ENCODE data around the gene MOB2.

The MOB2 gene

DNA sequence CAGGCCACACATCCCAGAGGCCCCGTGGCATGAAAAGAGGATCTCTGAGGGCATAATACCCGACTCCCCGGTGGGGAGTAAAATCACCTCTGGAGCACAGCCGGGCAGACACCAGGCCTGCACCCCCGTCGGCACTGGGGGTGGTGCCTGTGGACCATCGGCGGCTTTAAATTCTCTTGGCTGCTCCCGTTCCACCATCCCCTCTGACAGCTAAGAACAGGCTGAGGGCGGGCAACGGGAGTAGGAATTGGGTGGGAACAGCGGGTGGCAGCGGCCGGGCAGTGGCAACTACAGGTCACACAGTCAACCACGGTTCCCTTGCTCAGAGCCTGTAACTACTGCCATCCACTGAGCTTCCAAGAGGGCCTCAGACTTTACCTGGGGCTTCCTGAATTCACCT lies 40.2 kb upstream of the MOB2 start:
- Histone ChIP-seq H3K9ac (ENCODE audit: low read length) (no peak overlapping the region), H3K27me3 (ENCODE audit: control insufficient read depth, insufficient read depth, low read length) (no peaks in the 10 kb centered on the region), H3K9me3 (ENCODE audit: control insufficient read depth, low read depth, low read length) (no peaks in the 10 kb centered on the region), H3K27ac (ENCODE audit: low read length) (no peak overlapping the region), H3K36me3 (ENCODE audit: control insufficient read depth, low read depth, low read length) (no peaks in the 10 kb centered on the region), H3K4me1 (ENCODE audit: control insufficient read depth, low read depth, low read length) (no peaks in the 10 kb centered on the region), H3K4me3 (ENCODE audit: low read length) (no peak overlapping the region)

DNA sequence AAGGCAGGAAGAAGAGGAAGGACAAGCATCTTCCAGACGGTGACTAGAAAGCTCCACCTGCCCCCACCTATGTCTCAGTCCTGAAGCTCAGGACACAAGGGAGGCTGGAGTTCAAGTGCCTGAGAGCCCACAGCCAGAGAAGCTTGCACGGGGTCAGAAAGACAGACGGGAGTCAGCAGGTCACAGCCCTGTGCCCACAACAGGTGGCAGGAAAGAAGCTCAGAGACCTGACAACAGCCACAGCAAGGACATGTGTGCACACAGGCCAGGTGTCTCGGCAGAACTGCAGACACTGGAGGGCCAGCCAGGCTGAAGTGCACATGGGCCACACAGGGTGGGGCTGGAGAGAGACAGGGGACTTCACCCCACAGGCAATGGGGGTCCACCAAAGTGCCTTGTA lies 37.2 kb upstream of the MOB2 start:
- H3K36me3 ChIP-seq (ENCODE audit: control insufficient read depth, low read depth, low read length) = no peaks in the 10 kb centered on the region
- H3K27me3 ChIP-seq (ENCODE audit: control insufficient read depth, insufficient read depth, low read length) = no peaks in the 10 kb centered on the region
- H3K27ac ChIP-seq (ENCODE audit: low read length) = no peak overlapping the region
- no peak overlapping the region for H3K9ac ChIP-seq (ENCODE audit: low read length)
- no peaks in the 10 kb centered on the region for H3K4me1 ChIP-seq (ENCODE audit: control insufficient read depth, low read depth, low read length)
- H3K9me3 ChIP-seq (ENCODE audit: control insufficient read depth, low read depth, low read length) = no peaks in the 10 kb centered on the region
- H3K4me3 ChIP-seq (ENCODE audit: low read length) = no peak overlapping the region

DNA sequence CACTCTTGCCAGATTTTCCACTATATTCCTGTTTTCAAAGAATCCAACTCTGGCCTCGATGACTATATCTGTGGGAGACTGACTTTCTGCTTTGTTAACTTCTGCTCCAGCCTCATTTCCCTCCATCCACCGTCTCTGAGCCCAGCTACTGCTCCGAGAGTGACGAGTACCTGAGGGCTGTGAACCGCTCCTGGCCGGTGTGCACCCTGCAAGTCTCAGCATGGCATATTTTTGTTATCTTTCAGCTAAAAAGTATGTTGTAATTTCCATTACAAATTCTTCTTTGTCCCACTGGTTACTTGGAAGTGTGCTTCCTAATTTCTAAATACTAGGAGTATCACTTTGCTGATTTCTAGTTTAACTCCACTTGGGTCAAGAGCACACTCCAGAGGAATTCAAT lies 36.5 kb upstream of the MOB2 start:
- Histone ChIP-seq H3K9me3 (ENCODE audit: control insufficient read depth, low read depth, low read length) (no peaks in the 10 kb centered on the region), H3K27me3 (ENCODE audit: control insufficient read depth, insufficient read depth, low read length) (no peaks in the 10 kb centered on the region), H3K4me3 (ENCODE audit: low read length) (no peak overlapping the region), H3K4me1 (ENCODE audit: control insufficient read depth, low read depth, low read length) (no peaks in the 10 kb centered on the region), H3K36me3 (ENCODE audit: control insufficient read depth, low read depth, low read length) (no peaks in the 10 kb centered on the region), H3K27ac (ENCODE audit: low read length) (no peak overlapping the region), H3K9ac (ENCODE audit: low read length) (no peak overlapping the region)

DNA sequence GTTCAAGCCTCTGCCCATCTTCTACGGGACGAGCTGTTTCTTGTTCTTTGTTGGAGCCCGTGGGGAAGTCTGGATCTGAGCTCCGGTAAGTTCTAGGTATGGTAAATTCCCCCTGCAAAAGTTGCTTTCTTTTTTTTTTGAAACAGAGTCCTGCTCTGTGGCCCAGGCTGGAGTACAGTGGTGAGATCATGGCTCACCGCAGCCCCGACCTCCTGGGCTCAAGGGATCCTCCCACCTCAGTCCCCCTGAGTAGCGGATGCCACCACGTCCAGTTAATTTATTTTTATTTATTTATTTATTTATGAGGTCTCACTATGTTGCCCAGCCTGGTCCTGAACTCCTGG lies 35.5 kb upstream of the MOB2 start:
- Histone ChIP-seq H3K36me3 (ENCODE audit: control insufficient read depth, low read depth, low read length) (no peaks in the 10 kb centered on the region), H3K27ac (ENCODE audit: low read length) (no peak overlapping the region), H3K27me3 (ENCODE audit: control insufficient read depth, insufficient read depth, low read length) (no peaks in the 10 kb centered on the region), H3K9me3 (ENCODE audit: control insufficient read depth, low read depth, low read length) (no peaks in the 10 kb centered on the region), H3K9ac (ENCODE audit: low read length) (no peak overlapping the region), H3K4me1 (ENCODE audit: control insufficient read depth, low read depth, low read length) (no peaks in the 10 kb centered on the region), H3K4me3 (ENCODE audit: low read length) (no peak overlapping the region)

DNA sequence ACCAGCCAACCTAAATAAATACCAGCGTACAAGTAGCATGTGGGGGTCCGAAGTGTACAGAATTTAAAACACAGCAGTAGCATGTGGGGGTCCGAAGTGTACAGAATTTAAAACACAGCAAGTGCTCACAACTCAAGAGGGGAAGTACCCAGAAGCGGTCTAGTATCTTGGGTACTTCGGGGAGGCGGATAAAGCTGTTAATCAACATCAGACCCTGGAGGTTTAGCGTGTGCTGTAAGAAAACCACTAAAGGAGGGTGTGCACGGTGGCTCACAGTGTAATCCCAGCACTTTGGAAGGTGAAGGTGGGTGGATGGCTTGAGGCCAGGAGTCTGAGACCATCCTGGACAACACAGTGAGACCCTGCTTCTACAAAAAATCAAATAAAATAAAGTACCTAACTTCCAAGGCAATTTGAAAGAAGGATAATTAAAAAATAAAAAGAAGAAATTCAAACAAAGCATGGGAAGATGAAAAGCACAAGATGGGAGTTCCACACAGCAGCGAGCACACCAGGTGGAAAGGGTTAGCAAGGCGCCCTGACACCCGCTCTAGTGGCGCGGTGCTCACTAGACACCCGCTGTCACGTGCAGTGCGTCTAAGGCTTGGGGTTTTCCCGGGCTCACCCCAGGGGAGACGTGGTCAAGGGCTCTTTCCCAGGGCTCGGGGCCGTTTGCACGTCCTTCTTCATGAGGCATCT lies 35.0 kb upstream of the MOB2 start:
- Histone ChIP-seq H3K27ac (ENCODE audit: low read length) (no peak overlapping the region), H3K4me3 (ENCODE audit: low read length) (no peak overlapping the region), H3K9ac (ENCODE audit: low read length) (no peak overlapping the region)

DNA sequence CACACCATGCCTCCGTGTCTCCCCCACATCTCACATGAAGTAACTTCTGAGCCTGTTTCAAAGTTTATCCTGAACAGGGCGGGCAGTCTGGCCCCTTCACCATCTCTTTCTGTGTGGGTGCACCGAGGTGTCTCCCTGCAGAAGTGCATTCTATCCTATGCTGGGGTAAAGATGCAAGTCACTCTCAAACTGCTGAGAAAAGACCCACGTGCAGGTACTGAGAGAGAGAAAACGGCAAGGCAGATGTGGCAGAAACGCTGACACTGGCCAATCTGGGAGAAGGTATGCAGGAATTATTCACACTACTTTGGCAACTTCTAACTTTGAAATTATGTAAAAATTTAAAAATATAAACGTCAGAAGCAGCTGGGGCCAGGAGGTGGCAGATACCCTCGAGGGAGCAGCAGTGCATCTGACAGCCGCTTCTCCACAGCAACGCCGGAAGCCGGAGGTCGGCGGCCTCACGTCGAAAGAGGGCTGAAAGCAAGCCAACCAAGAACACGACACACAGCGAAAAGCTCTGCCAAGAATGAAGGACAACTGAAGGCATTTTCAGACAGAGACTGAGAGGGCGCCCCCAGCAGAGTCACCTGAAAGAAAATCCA lies 34.2 kb upstream of the MOB2 start:
- H3K27me3 ChIP-seq (ENCODE audit: control insufficient read depth, insufficient read depth, low read length) = no peaks in the 10 kb centered on the region
- no peaks in the 10 kb centered on the region for H3K36me3 ChIP-seq (ENCODE audit: control insufficient read depth, low read depth, low read length)
- no peaks in the 10 kb centered on the region for H3K9me3 ChIP-seq (ENCODE audit: control insufficient read depth, low read depth, low read length)
- H3K4me3 ChIP-seq (ENCODE audit: low read length) = no peak overlapping the region
- H3K4me1 ChIP-seq (ENCODE audit: control insufficient read depth, low read depth, low read length) = no peaks in the 10 kb centered on the region
- no peak overlapping the region for H3K9ac ChIP-seq (ENCODE audit: low read length)
- H3K27ac ChIP-seq (ENCODE audit: low read length) = no peak overlapping the region

More for the DNA sequence above, 35.0 kb upstream of the MOB2 start:
- no peaks in the 10 kb centered on the region for H3K4me1 ChIP-seq (ENCODE audit: control insufficient read depth, low read depth, low read length)
- H3K27me3 ChIP-seq (ENCODE audit: control insufficient read depth, insufficient read depth, low read length) = no peaks in the 10 kb centered on the region
- no peaks in the 10 kb centered on the region for H3K36me3 ChIP-seq (ENCODE audit: control insufficient read depth, low read depth, low read length)
- no peaks in the 10 kb centered on the region for H3K9me3 ChIP-seq (ENCODE audit: control insufficient read depth, low read depth, low read length)

DNA sequence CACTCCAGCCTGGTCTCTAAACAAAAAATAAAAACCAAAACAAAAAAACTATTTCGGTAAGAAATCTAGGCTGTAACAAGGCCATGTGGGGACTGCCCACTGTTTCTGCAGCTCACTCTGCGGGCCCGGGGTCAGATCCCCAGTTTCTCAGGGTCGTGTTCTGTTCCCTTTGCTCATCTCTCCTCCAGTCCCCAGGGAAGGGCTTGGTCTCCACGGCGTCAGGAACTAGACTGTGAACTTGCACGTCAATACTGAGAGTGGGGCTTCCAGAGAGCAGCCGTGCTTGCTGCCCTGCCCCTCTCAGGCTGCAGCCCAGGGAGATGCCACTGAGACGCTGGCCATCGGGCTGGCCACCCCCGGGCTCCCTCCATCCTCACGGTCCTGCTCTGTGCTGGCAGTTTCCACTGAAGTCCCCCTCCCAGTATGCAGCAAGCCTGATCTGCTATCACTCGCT lies 33.7 kb upstream of the MOB2 start:
- H3K4me1 ChIP-seq (ENCODE audit: control insufficient read depth, low read depth, low read length) = peaks cover 2% of the 10 kb centered on the region
- H3K36me3 ChIP-seq (ENCODE audit: control insufficient read depth, low read depth, low read length) = no peaks in the 10 kb centered on the region
- no peaks in the 10 kb centered on the region for H3K27me3 ChIP-seq (ENCODE audit: control insufficient read depth, insufficient read depth, low read length)
- no peaks in the 10 kb centered on the region for H3K9me3 ChIP-seq (ENCODE audit: control insufficient read depth, low read depth, low read length)
- H3K4me3 ChIP-seq (ENCODE audit: low read length) = no peak overlapping the region
- H3K9ac ChIP-seq (ENCODE audit: low read length) = no peak overlapping the region
- no peak overlapping the region for H3K27ac ChIP-seq (ENCODE audit: low read length)

DNA sequence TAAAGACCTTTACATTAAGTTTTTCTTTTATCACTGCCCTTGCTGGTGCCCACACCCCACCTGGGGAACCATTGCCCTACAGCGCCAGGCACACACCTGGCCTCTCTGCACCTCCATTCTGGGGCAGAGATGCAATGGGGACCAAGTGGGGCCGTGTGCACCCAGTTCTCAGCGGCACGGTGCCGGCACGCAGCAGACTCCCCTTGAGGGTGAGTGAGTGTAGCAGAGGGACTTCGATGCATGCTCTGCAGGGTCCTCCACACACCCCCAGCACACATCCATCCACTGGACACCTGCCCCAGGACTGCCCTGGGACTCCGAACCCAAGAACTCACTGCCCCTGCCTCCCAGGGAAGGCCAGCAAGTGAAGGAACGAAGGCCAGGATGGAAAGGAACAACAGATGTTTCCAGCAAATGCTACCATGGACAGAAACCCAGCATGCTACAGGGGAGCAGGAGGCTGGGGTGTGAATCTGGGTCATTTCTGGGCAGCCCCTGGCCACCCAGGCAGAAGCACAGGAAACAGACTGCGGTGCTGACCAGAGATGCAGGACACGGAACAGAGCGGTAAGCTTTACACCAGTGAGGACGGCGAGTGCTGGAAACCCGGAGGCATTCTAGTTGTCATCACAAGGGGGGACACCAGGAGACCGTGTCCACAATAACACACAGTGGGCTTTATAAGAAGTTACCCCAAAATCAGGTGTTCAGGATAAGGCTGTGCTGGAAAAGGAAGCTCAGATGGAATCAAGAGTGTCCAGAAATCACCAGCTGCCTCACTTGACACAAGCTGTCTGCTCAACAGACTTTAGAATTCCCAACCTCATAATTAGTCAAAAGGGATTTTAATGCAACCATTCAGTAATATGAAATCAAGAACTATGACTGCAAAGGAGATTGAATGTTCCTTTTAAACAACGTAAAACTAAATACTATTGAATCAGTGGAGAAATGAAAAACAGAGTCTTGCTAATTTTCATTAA lies 32.7 kb upstream of the MOB2 start:
- Histone ChIP-seq H3K9me3 (ENCODE audit: control insufficient read depth, low read depth, low read length) (no peaks in the 10 kb centered on the region), H3K27me3 (ENCODE audit: control insufficient read depth, insufficient read depth, low read length) (no peaks in the 10 kb centered on the region), H3K4me1 (ENCODE audit: control insufficient read depth, low read depth, low read length) (peaks cover 4% of the 10 kb centered on the region), H3K9ac (ENCODE audit: low read length) (no peak overlapping the region), H3K36me3 (ENCODE audit: control insufficient read depth, low read depth, low read length) (no peaks in the 10 kb centered on the region), H3K4me3 (ENCODE audit: low read length) (no peak overlapping the region), H3K27ac (ENCODE audit: low read length) (no peak overlapping the region)

DNA sequence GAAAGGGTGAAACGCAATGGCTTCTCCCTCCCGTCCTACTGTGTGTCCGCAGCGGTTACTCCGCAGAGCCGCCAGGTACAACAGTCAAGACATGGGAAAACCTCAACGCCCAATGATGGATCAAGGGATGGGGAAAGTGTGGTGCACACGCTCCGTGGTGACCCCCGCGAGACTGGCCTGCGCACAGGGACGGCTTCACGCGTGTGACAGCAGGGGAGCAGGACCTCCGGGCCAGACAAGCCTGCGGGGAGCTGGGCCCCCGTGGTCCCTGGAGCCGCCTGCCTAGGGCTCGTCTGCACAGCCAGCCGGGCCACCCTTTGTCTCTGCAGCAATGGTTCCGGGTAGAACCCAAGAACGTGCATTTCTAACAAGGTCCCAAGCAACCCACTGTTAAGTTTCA lies 31.7 kb upstream of the MOB2 start:
- H3K27ac ChIP-seq (ENCODE audit: low read length) = no peak overlapping the region
- no peaks in the 10 kb centered on the region for H3K36me3 ChIP-seq (ENCODE audit: control insufficient read depth, low read depth, low read length)
- H3K9me3 ChIP-seq (ENCODE audit: control insufficient read depth, low read depth, low read length) = no peaks in the 10 kb centered on the region
- no peak overlapping the region for H3K9ac ChIP-seq (ENCODE audit: low read length)
- no peaks in the 10 kb centered on the region for H3K27me3 ChIP-seq (ENCODE audit: control insufficient read depth, insufficient read depth, low read length)
- no peak overlapping the region for H3K4me3 ChIP-seq (ENCODE audit: low read length)
- H3K4me1 ChIP-seq (ENCODE audit: control insufficient read depth, low read depth, low read length) = peaks cover 4% of the 10 kb centered on the region

DNA sequence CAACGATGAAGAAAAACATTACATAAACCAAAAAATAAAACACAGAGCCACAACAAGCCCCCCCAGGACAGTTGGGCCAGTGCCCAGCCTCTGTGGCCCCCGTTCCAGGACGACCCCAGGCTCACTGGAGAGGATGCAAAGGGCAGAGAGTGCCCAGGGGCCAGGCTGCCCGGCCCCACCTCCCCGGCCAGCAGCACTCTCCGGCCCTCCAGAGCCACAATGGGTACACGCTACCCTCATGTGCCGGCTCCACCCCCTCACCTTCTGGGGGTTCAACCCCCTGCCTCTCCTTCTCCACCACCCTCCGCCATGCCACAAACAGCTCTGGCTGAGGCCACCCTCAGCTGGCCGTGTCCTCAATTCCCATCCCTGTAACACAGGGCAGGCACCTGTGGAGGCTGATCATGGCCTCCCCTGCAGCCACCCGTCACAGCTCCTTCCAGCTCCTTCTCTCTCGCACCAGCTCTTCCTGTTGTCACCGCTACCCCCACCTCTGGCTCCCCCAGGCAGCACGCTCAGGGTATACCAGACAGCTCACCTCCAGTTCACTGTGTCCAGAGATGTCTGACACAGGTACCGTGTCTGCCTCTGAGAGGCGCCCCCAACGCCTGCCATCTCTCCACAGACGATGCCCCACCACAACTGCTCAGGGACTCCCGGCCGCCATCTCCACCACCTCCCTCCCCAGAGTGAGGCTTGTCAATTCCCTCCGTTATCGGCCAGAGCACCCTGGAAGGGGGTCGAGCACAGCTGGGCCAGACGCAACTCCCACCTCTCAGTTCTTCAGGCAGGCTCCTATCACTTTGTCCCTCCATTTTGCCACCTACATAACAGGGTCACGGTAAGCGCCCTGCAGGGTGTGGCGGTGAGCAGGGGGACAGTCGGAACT lies 30.8 kb upstream of the MOB2 start:
- H3K36me3 ChIP-seq (ENCODE audit: control insufficient read depth, low read depth, low read length) = no peaks in the 10 kb centered on the region
- H3K9me3 ChIP-seq (ENCODE audit: control insufficient read depth, low read depth, low read length) = no peaks in the 10 kb centered on the region
- H3K27me3 ChIP-seq (ENCODE audit: control insufficient read depth, insufficient read depth, low read length) = no peaks in the 10 kb centered on the region
- H3K4me1 ChIP-seq (ENCODE audit: control insufficient read depth, low read depth, low read length) = peaks cover 9% of the 10 kb centered on the region
- H3K9ac ChIP-seq (ENCODE audit: low read length) = no peak overlapping the region
- H3K4me3 ChIP-seq (ENCODE audit: low read length) = no peak overlapping the region
- no peak overlapping the region for H3K27ac ChIP-seq (ENCODE audit: low read length)
